Gastroesophageal sphincter (tissue), 4 donors: Measurements from ENCODE around the gene ADGRL1. TPM values are rescaled to one million over a fixed set of nuclear protein-coding genes. Genes with fewer than 3 reads are reported as not detected.
"Not testable (repeated sequence)": the region's sequence is repeated elsewhere in the genome, so short reads cannot be mapped to it uniquely, and the experiment has no call there.

Source experiments
- ATAC-seq: fragments of 150-250 bp; one replicate; pipeline ENCODE4 v1.9.1; 2016; ENCODE audit warnings: mild to moderate bottlenecking, moderate library complexity
- H3K27ac ChIP-seq, 4 donors: fragments of 200-600 bp; sonication (generic) in 3 of 4; 1 replicate in 3 of 4; 2 replicates in 1 of 4; pipeline ENCODE4 v1.5.1; 2016 to 2019
- H3K27me3 ChIP-seq: fragments of 200-600 bp; sonication (generic); one replicate; pipeline ENCODE4 v1.5.1; 2019
- H3K36me3 ChIP-seq, 2 donors: fragments of 200-600 bp; sonication (generic); one replicate each; pipeline ENCODE4 v1.5.1; 2019; ENCODE audit warnings: control low read depth in 1 of 2
- H3K4me1 ChIP-seq, 3 donors: fragments of 200-600 bp; sonication (generic); 1 replicate in 2 of 3; 2 replicates in 1 of 3; pipeline ENCODE4 v1.5.1; 2016 to 2019; ENCODE audit warnings: control low read depth in 2 of 3
- H3K4me3 ChIP-seq, 2 donors: fragments of 200-600 bp; sonication (generic); one replicate each; pipeline ENCODE4 v1.5.1; 2019; ENCODE audit warnings: mild to moderate bottlenecking in 1 of 2, moderate library complexity in 1 of 2
- H3K9me3 ChIP-seq, 3 donors: fragments of 200-600 bp; sonication (generic); one replicate each; pipeline ENCODE4 v1.5.1; 2017 to 2019; ENCODE audit warnings: control low read depth in 2 of 3
- CTCF ChIP-seq, 4 experiments: fragments of 200-600 bp in 2 of 4; fragments of 450-650 bp in 2 of 4; sonication (generic) in 1 of 4; IDR thresholded peaks; one replicate each; pipeline ENCODE4 v1.5.1; 2017 to 2019; ENCODE audit warnings: antibody characterized with exemption in 4 of 4, mild to moderate bottlenecking in 2 of 4, moderate library complexity in 2 of 4
- EP300 ChIP-seq: sonication (generic); formaldehyde crosslinking; IDR thresholded peaks from one replicate; pipeline ENCODE4 v1.6.1; 2017; ENCODE audit warnings: antibody characterized with exemption, mild to moderate bottlenecking
- POLR2A ChIP-seq, 2 donors: fragments of 450-650 bp; IDR thresholded peaks; one replicate each; pipeline ENCODE4 v1.6.1; 2017; ENCODE audit warnings: antibody characterized with exemption in 2 of 2, mild to moderate bottlenecking in 2 of 2, moderate library complexity in 1 of 2
- POLR2AphosphoS5 ChIP-seq: sonication (generic); formaldehyde crosslinking; IDR thresholded peaks from one replicate; pipeline ENCODE4 v1.6.1; 2017; ENCODE audit warnings: antibody characterized with exemption
- WGBS, 2 donors: methylation state at CpG; one replicate each; pipeline ENCODE4 v1.1.5; 2018; ENCODE audit warnings: low coverage in 1 of 2; 5-methylcytosine and 5-hydroxymethylcytosine counted together
- total RNA-seq, 4 donors: library from RNA; depleted of rRNA; stranded (reverse); fragments of >200 nt; gene quantifications; one replicate each; pipeline ENCODE4 v1.1.0, GENCODE V29; 2016

Gene ADGRL1
- total RNA-seq, 4 donors from 2014 or later = 13.3 to 47.9 (median 21.1) TPM

DNA sequence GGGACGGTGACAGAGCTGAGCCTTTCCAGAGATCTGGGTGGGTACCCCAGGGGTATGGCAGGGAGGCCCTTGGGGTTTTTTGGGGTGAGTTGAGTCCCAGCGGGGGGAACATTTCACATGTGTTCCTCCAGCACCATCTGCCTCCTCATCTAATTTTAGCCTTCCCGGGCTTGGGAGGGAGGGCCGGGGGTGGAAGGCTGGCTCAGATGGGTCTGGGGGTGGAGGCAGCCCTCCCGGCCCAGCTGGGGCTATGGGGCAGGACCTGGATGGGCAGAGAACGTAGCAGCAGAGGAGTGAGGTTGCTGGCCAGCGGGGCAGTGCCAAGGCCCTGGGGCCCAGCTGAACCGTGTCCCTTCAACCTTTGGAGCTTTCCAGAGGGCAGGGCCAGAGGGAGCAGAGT is 23.5 kb downstream of the ADGRL1 start:
- Histone ChIP-seq H3K36me3 (peaks cover 0 to 22% of the 10 kb centered on the region in 2 donors), H3K9me3 (no peaks in the 10 kb centered on the region), H3K27me3 (no peaks in the 10 kb centered on the region), H3K4me3 (no peak overlapping the region), H3K4me1 (no peaks in the 10 kb centered on the region), H3K27ac (no peak overlapping the region)
- no peak for ATAC-seq
- WGBS, 2 donors = 60 to 100% methylated on average over 1 to 2 of the region's 8 CpGs
- TF ChIP-seq CTCF (IDR thresholded peaks at IDR 0.05) = no peak
- TF ChIP-seq POLR2AphosphoS5 = no peak
- no peak for TF ChIP-seq EP300
- TF ChIP-seq POLR2A (IDR thresholded peaks at IDR 0.05) = no peak

GRCh38 chr19:14181906-14182305 is 24.1 kb downstream of the ADGRL1 start:
- 100% methylated on average over 1 of the region's 6 CpGs; no CpG with 5 or more reads in 1 of the 2 donors for WGBS, 2 donors
- TF ChIP-seq POLR2A (IDR thresholded peaks at IDR 0.05) (no peak), CTCF (IDR thresholded peaks at IDR 0.05) (no peak), EP300 (no peak), POLR2AphosphoS5 (no peak)
- H3K4me1 ChIP-seq = no peaks in the 10 kb centered on the region
- no peaks in the 10 kb centered on the region for H3K27me3 ChIP-seq
- H3K4me3 ChIP-seq = no peak overlapping the region
- no peaks in the 10 kb centered on the region for H3K9me3 ChIP-seq
- H3K27ac ChIP-seq = no peak overlapping the region
- ATAC-seq = no peak
- H3K36me3 ChIP-seq = peaks cover 0 to 27% of the 10 kb centered on the region in 2 donors

DNA sequence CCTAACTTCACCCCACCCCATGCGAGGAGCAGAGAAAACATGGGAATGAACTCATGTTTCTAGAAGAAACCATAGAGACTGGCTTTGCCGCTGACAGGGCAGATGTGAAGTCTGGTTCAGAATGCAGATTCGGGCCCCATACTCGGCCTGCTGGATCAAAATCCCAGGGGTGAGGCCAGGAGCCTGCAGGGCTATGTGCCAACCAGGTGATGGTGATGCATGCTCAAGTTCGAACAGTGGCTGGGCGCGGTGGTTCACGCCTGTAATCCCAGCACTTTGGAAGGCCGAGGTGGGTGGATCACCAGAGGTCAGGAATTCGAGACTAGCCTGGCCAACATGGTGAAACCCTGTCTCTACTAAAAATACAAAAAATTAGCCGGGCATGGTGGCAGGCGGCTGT is 24.8 kb downstream of the ADGRL1 start:
- H3K9me3 ChIP-seq, H3K27me3 ChIP-seq, H3K4me1 ChIP-seq, H3K27ac ChIP-seq, ATAC-seq, H3K4me3 ChIP-seq: not testable (repeated sequence)
- peaks cover 0 to 34% of the 10 kb centered on the region in 2 donors for H3K36me3 ChIP-seq
- 87 to 91% methylated on average over 7 of the region's 12 CpGs for WGBS, 2 donors

GRCh38 chr19:14177496-14178074 is 28.4 kb downstream of the ADGRL1 start:
- Histone ChIP-seq H3K27me3 (no peaks in the 10 kb centered on the region), H3K4me3 (no peak overlapping the region), H3K36me3 (peaks cover 0 to 63% of the 10 kb centered on the region in 2 donors), H3K4me1 (no peaks in the 10 kb centered on the region), H3K27ac (no peak overlapping the region), H3K9me3 (no peaks in the 10 kb centered on the region)
- 69% methylated on average over 2 of the region's 23 CpGs; no CpG with 5 or more reads in 1 of the 2 donors for WGBS, 2 donors
- ATAC-seq = no peak
- TF ChIP-seq CTCF (IDR thresholded peaks at IDR 0.05) = no peak
- no peak for TF ChIP-seq POLR2A (IDR thresholded peaks at IDR 0.05)
- TF ChIP-seq POLR2AphosphoS5 = no peak
- no peak for TF ChIP-seq EP300

DNA sequence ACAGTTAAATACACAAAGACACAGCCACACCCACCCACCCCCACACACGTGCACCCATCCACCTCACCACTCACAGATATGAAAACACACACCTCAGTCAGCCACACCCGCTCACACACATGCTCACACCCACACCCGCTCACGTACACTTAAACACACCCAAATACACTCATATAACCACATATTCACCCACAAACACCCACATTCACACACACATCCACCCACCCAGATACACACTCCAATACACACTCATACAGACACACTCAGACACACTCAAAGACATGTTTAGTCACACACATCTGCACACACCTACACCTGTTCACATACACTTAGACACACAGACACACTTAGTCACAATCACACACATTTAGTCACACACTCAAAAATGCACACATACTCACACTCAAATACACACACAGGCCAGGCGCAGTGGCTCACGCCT is 30.6 kb downstream of the ADGRL1 start:
- H3K27ac ChIP-seq = no peak overlapping the region
- H3K4me1 ChIP-seq = no peaks in the 10 kb centered on the region
- no peaks in the 10 kb centered on the region for H3K9me3 ChIP-seq
- WGBS, 2 donors = 81 to 82% methylated on average over 4 to 6 of the region's 6 CpGs
- no peak for TF ChIP-seq CTCF (IDR thresholded peaks at IDR 0.05)
- TF ChIP-seq EP300 = no peak
- no peak for TF ChIP-seq POLR2A (IDR thresholded peaks at IDR 0.05)
- TF ChIP-seq POLR2AphosphoS5 = no peak
- no peak for ATAC-seq
- H3K27me3 ChIP-seq = no peaks in the 10 kb centered on the region
- peaks cover 0 to 77% of the 10 kb centered on the region in 2 donors for H3K36me3 ChIP-seq
- H3K4me3 ChIP-seq = no peak overlapping the region
